Stimulated activated CD4-positive, alpha-beta T cell treated with anti-CD3 and anti-CD28 coated beads, Interleukin-1b, Interleukin-23, amount 100 ng/mL, for 24 hours (primary cell): Measurements from ENCODE around the gene KLK8.

ENCODE experiments used
- DNase-seq, 4 experiments: peaks; one replicate each; pipeline ENCODE4 v3.0.0-alpha.2; 2020; ENCODE audit warnings: low read depth in 4 of 4, low spot score in 1 of 4

KLK8 gene

GRCh38 chr19:50952910-50953309 lies 48.5 kb downstream of the KLK8 start, which contains the start of gene KLK5:
TSS of gene KLK5 (minus strand) at chr19:50953038. CDS start at chr19:50952657, 381 bp downstream.
- DNase-seq, result no peak

DNA sequence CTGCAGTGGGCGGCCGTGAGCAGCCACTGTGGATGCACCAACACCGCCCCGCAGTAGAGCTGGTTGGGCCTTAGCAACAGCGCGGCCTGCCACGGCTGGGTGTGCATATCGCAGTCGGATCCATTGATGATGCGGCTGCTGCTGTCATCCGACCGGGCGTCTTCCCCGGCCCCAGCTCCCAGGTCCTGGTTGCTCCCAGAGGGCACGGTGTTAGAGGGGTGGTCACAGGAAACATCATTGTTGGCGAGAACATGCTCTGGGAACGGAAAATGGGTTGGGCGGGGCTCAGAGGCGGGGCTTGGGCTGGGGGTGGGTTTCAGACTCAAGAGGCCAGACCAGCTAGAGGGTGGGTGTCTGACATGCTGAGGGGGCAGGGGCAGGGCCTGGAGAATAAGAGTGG lies 51.5 kb downstream of the KLK8 start:
- DNase-seq, result no peak

DNA sequence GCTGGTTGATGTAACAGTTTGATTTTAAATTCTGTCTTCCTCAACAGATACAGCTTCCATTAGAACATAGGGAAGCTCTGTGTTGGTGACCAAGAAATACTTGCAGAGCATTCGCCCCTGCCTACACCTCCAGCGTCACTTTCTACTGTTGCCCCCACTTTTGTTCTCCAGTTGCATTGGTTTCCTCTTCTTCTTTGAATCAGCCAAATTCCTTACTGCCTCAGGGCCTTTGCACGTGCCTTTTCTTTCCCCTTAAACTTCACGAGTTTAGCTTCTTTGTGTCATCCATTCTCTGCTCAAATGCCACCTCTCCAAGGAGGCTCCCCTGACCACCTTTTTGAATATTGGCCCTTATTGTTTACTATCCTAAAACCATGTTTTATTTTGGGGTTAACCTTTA lies 54.3 kb downstream of the KLK8 start:
- no peak for DNase-seq
